IgD-negative memory B cell (primary cell): ENCODE data around the gene SHISAL1. TPM values are rescaled to one million over a fixed set of nuclear protein-coding genes. Genes with fewer than 3 reads are reported as not detected.

Experiments used
- H3K27ac Mint-ChIP-seq, 3 donors: one replicate each; pipeline ENCODE4 v1.8.0; 2020 to 2022; ENCODE audit warnings: mild to moderate bottlenecking in 3 of 3, mixed read lengths in 3 of 3, moderate library complexity in 1 of 3
- H3K27me3 Mint-ChIP-seq: one replicate; pipeline ENCODE4 v1.8.0; 2021; ENCODE audit warnings: mixed read lengths
- H3K36me3 Mint-ChIP-seq: one replicate; pipeline ENCODE4 v1.8.0; 2020; ENCODE audit warnings: mild to moderate bottlenecking, mixed read lengths
- H3K4me1 Mint-ChIP-seq, 3 donors: one replicate each; pipeline ENCODE4 v1.8.0; 2020 to 2022; ENCODE audit warnings: mixed read lengths in 3 of 3, mild to moderate bottlenecking in 1 of 3
- H3K4me3 Mint-ChIP-seq, 4 donors: one replicate each; pipeline ENCODE4 v1.8.0; 2020 to 2022; ENCODE audit warnings: mild to moderate bottlenecking in 4 of 4, mixed read lengths in 4 of 4, moderate library complexity in 3 of 4
- H3K9me3 Mint-ChIP-seq, 3 donors: one replicate each; pipeline ENCODE4 v1.8.0; 2020 to 2021; ENCODE audit warnings: mixed read lengths in 3 of 3, mild to moderate bottlenecking in 1 of 3
- polyA plus RNA-seq: library from polyadenylated mRNA; unstranded; fragments of 300-500 nt; fragmentation: Illumina TruSeq; gene quantifications from one replicate; pipeline ENCODE4 v1.2.3, GENCODE V29; 2021

Gene SHISAL1
- polyA plus RNA-seq, 1 donor from 2014 or later = not detected

DNA sequence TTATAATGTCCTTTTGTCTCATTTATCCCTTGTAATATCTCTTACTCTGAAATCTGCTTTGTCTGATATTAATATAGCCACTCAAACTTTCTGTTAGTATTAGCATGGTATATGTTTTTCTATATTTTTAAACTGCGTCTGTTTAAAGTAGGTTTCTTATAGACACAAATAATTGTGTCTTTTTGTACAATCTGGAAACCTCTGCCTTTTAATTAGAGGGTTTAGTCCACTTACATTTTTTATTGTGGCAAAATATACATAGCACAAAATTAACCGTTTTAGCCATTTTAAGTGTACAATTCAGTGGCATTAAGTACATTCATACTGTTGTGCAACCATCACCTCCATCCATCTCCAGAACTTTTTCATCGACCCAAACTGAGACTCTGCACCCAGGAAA, 103.4 kb downstream of the SHISAL1 start:
- H3K27me3 Mint-ChIP-seq = no peaks in the 10 kb centered on the region
- H3K4me3 Mint-ChIP-seq = no peak overlapping the region
- peaks cover 26 to 30% (median 27%) of the 10 kb centered on the region in 3 donors for H3K4me1 Mint-ChIP-seq
- peaks cover 2% of the 10 kb centered on the region for H3K36me3 Mint-ChIP-seq
- H3K27ac Mint-ChIP-seq = peak overlapping the region in 1 of 3 donors; percentile 48
- H3K9me3 Mint-ChIP-seq = peaks cover 2 to 15% (median 4%) of the 10 kb centered on the region in 3 donors

DNA sequence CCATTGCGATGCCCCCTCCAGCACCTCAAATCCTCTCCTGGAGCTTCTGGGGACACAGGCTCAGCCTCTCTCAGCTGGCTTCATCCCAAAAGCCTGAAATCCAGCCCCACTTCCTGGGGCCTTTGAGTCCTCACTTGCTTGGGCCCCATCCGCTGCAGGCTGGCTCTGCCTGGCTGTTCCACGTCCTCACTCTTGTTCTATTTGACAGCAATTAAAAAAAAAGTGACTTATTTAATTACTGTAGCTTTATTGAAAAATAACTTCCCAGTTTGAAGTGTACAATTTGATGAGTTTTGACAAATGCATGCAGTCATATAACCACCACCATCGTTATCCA, 104.8 kb downstream of the SHISAL1 start:
- Mint-ChIP-seq H3K36me3 (peaks cover 5% of the 10 kb centered on the region), H3K9me3 (peaks cover 2 to 15% (median 4%) of the 10 kb centered on the region in 3 donors), H3K27me3 (no peaks in the 10 kb centered on the region), H3K27ac (peak overlapping the region in 2 of 3 donors; percentile 14 to 15), H3K4me1 (peaks cover 30 to 33% (median 32%) of the 10 kb centered on the region in 3 donors), H3K4me3 (no peak overlapping the region)

DNA sequence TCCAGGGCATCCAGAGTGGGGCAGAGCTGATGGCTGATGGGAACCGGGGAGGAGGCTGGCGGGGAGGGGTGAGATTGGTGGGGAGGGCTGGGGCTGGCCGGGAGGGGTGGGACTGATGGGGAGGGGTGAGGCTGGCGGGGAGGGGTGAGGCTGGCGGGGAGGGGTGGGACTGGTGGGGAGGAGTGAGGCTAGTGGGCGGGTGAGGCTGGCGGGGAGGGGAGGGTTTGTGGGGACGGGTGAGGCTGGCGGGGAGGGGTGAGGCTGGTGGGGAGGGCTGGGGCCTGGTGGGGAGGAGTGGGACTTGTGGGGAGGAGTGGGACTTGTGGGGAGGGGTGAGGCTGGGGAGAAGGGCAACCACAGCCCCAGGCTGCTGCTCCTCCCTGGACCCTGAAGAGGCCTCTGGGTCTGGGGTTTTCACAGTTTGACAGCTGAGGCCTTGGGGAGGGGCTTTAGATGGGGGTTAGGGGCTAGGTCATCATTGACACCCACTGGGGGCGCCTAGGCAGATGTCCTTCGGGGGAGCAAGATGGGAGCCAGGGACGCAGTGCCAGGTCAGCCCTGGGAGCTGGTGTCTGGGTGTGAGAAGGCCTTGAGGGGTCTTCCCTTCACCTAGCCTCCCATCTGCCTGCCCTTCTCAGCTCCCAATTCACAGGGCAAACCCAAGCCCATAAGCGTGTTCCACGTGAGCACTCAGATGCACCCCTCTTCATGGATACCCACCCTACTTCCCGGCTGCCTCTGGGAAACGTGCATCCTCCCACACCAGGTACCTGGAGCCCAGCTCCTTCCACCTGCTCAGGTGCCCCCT, 105.4 kb downstream of the SHISAL1 start:
- Mint-ChIP-seq H3K36me3 (peaks cover 7% of the 10 kb centered on the region), H3K4me3 (peak overlapping the region in 1 of 4 donors; percentile 66), H3K27me3 (no peaks in the 10 kb centered on the region), H3K27ac (peak overlapping the region in 1 of 3 donors; percentile 14), H3K9me3 (peaks cover 2 to 15% (median 4%) of the 10 kb centered on the region in 3 donors), H3K4me1 (peaks cover 30 to 37% (median 33%) of the 10 kb centered on the region in 3 donors)

DNA sequence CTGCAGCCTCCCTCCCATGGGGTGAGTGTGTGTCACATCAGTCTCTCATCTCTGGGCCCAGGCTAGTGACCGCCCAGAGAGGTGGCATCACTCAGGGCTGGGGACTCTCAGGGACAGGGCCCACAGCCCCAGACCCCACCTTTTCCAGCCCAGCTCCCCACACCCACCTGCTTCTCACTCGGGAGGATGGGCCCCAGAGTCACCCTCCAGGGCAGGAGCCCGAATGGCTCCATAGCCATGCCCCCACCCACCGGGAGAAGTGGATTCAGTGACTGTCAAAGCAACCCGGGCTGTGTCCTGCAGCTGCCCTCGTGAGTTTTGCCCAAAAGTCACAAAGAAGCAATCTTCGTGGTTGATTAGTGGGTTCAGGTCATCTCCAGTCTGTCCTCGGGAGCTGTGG, 106.1 kb downstream of the SHISAL1 start:
- H3K27ac Mint-ChIP-seq = peak overlapping the region in 1 of 3 donors; percentile 53
- no peaks in the 10 kb centered on the region for H3K27me3 Mint-ChIP-seq
- H3K36me3 Mint-ChIP-seq = peaks cover 7% of the 10 kb centered on the region
- H3K4me3 Mint-ChIP-seq = peak overlapping the region in 1 of 4 donors; percentile 66
- H3K9me3 Mint-ChIP-seq = peaks cover 2 to 15% (median 4%) of the 10 kb centered on the region in 3 donors
- H3K4me1 Mint-ChIP-seq = peaks cover 29 to 37% (median 32%) of the 10 kb centered on the region in 3 donors

DNA sequence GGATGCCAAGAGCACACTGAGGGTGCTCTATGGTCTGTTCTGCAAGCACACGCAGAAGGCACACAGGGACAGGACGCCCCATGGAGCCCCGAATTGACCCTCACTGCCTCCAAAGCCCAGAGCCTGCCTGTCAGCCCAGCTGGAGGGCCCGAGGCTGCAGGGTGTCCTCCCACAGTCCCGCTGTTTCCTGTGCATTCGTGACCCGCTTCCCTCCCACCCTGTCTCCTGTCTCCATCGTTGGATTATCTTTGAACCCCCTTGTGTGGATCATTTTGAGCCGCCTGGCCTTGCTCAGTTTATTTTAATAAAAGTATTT, 106.5 kb downstream of the SHISAL1 start:
- Mint-ChIP-seq H3K4me3 (no peak overlapping the region), H3K9me3 (peaks cover 2 to 15% (median 4%) of the 10 kb centered on the region in 3 donors), H3K4me1 (peaks cover 28 to 37% (median 32%) of the 10 kb centered on the region in 3 donors), H3K27me3 (no peaks in the 10 kb centered on the region), H3K36me3 (peaks cover 7% of the 10 kb centered on the region), H3K27ac (peak overlapping the region in 1 of 3 donors; percentile 53)

DNA sequence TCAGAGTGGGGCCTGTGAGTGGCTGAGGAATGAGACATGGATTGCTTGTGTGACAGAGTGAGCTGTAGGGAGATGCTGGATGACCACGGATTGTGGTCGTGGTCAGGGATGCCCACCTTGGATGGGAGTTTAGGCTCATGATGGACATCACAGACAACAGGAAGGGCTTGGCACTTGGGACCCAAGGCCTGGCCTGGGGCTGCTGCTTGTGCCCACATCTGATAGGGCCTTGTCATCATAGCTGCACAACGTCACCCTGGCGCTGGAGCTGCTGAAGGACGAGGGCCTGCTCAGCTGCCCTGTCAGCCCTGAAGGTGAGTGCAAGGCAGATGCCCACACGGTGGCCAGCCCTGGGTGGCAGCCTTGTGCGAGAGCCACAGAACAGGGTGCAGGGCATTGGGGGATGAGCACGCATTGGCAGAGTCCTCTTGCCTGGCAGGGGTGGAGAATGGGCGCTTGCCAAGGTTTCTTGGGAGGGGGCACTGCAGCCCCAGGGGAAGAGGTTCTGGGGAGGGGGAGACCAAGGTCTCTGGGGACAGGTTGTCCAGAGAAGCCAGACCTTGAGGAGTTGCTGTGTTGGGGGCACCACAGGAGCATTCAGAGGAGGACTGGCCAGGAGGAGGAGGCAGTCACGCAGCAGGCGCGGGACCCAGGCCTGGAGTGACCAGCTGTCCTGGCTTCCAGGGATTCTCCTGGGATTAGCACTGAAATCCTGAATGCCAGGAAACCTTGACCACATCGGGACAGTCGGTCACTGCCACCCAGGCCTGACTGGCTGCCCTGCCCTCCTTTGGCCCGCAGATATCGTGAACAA, 107.0 kb downstream of the SHISAL1 start:
- peak overlapping the region in 2 of 4 donors; percentile 75 to 86 for H3K4me3 Mint-ChIP-seq
- no peaks in the 10 kb centered on the region for H3K27me3 Mint-ChIP-seq
- H3K4me1 Mint-ChIP-seq = peaks cover 28 to 37% (median 32%) of the 10 kb centered on the region in 3 donors
- H3K27ac Mint-ChIP-seq = peak overlapping the region in 1 of 3 donors; percentile 73
- H3K36me3 Mint-ChIP-seq = peaks cover 7% of the 10 kb centered on the region
- H3K9me3 Mint-ChIP-seq = peaks cover 2 to 15% (median 4%) of the 10 kb centered on the region in 3 donors

DNA sequence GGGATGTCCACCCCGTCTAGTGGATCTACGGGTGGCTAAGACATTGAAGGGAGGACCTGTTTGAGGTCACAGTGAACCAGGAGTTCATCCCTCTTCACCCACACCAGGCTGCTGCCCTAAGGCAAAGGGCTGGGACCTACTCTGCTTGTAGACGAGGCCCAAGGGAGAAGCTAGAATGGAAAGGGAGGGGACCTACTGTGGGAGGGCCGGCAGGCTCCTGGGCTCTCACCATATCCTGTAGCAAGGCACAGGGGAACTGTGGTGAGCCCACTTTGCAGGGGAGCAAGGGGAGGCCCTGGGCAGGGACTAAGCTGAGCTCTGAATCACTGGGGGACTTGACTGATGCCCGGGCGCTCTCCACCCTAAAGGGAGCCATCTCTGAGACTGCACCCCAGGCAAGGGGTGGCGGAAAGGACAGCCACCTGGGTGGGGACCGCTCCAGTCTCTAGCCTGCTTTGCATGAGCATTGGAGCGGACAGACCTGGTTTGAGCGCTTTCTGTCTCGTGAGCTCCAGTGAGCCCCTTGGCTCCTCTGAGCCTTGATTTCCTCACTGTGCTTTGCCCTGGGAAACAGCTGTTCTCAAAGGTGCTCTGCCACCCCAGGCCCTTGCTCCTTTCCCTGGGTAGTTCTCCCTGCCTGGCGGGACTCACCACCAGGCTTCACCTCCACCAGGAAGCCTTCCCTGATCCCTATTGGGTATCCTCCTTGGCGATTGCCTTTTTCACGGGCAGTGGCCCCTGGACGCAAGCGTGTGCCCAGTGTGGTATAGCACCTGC, 107.8 kb downstream of the SHISAL1 start:
- H3K4me1 Mint-ChIP-seq = peaks cover 28 to 37% (median 32%) of the 10 kb centered on the region in 3 donors
- H3K9me3 Mint-ChIP-seq = peaks cover 2 to 11% (median 2%) of the 10 kb centered on the region in 3 donors
- H3K36me3 Mint-ChIP-seq = peaks cover 7% of the 10 kb centered on the region
- H3K27me3 Mint-ChIP-seq = no peaks in the 10 kb centered on the region
- H3K27ac Mint-ChIP-seq = peak overlapping the region; percentile 9 to 73 (median 46)
- H3K4me3 Mint-ChIP-seq = peak overlapping the region in 3 of 4 donors; percentile 44 to 86 (median 75)

DNA sequence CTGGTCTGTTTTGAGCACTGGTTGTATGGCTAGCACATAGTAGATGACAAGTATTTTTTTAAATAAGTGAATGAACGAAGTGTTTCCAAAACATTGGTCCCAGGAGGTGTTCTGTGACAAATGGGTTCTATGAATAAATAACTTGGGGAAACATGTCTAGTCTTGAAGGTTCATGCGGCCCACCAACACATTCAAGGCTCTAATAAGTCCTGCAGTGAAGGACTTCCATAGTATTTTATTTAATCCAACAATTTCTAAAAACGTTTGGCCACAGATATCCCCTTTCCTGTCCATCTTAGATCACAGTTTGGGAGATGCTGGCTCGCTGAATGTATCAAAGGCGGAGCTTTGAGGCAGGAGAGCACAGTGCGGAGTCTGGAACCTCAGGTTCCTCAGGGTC, 109.5 kb downstream of the SHISAL1 start:
- peaks cover 13% of the 10 kb centered on the region for H3K36me3 Mint-ChIP-seq
- H3K4me1 Mint-ChIP-seq = peaks cover 20 to 23% (median 21%) of the 10 kb centered on the region in 3 donors
- H3K27ac Mint-ChIP-seq = peak overlapping the region in 1 of 3 donors; percentile 50
- H3K4me3 Mint-ChIP-seq = no peak overlapping the region
- H3K9me3 Mint-ChIP-seq = no peaks in the 10 kb centered on the region
- no peaks in the 10 kb centered on the region for H3K27me3 Mint-ChIP-seq

DNA sequence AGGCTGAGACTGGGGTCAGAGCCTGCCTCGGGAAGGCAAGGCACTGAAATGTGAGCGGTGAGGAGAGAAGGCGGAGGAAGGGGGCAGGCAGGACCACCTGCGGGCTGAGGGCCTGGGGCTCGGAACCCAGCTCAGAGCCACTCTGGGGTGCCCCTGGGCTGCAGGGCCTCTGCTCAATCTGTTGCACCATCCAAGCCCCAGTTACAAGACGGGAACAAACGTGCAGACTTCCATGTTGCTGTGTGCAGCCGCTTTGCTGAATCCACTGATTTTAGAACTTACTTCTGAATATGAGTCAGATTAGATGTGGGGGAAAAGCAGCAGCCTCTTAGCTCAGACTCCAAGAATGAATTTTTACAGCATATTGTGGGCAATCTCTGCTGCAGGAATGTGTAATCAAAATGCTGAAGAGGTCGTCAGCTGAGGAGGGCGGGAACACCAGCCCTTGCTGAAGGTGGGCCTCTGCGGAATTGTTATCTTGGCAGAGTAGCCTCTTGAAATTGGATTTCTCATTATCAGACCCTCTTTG, 110.4 kb downstream of the SHISAL1 start:
- no peaks in the 10 kb centered on the region for H3K27me3 Mint-ChIP-seq
- no peak overlapping the region for H3K4me3 Mint-ChIP-seq
- H3K4me1 Mint-ChIP-seq = peaks cover 14 to 22% (median 19%) of the 10 kb centered on the region in 3 donors
- peak overlapping the region in 2 of 3 donors; percentile 39 to 82 for H3K27ac Mint-ChIP-seq
- H3K9me3 Mint-ChIP-seq = no peaks in the 10 kb centered on the region
- H3K36me3 Mint-ChIP-seq = peaks cover 17% of the 10 kb centered on the region

DNA sequence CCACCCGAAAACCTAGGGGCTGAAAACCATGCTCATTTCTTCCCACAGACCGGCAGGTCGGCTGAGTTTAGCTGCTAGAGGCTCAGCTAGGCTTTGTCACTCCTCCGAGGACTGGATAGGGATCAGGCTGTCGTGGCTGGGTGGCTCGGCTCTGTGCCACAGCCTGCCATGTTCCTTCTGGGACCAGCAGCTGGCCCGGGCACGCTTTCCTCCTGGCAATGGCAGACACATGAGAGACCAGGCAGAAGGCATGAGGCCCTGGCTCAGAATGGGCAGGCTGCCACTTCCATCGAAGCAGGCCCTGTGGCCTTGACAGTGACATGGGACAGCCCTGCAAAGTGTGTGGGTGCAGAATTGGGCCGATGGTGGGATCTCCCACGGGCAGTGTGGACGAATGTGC, 111.1 kb downstream of the SHISAL1 start:
- Mint-ChIP-seq H3K36me3 (peaks cover 17% of the 10 kb centered on the region), H3K9me3 (no peaks in the 10 kb centered on the region), H3K4me1 (peaks cover 14 to 22% (median 17%) of the 10 kb centered on the region in 3 donors), H3K4me3 (no peak overlapping the region), H3K27me3 (no peaks in the 10 kb centered on the region), H3K27ac (peak overlapping the region in 1 of 3 donors; percentile 82)

DNA sequence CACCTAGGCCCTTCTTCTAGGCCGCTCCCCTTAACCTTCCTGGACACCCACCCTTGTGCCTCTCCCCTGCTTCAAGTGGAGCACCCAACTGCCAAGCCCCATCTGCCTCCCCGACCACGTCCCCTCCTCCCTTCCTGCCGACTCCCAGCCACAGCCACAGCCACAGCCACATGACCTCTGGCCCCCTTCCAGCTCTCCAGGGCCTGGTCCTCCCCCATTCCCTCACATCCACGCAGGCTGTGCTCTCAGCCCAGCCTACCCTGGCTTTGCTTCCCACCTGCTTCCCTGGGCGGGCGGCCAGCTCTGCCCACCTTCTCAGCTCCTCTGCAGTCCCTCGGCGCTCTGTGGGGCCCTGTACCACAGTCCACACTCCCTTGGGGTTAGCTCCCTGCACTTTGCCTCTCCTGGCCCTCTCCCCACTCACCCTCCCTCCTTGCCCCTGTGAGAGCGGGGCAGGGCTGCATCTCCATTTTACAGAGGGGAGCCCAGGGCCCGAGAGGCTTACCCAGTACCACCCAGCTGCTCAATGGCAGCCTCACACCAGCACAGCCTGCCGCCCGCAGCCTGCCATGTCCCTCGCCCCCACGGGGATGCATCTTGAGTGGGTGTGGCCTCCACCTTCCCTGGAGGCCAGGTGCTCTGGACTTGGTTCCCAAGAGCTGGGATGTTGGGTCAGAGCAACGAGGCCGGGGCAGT, 111.7 kb downstream of the SHISAL1 start:
- H3K27me3 Mint-ChIP-seq = no peaks in the 10 kb centered on the region
- no peaks in the 10 kb centered on the region for H3K9me3 Mint-ChIP-seq
- H3K27ac Mint-ChIP-seq = peak overlapping the region in 1 of 3 donors; percentile 28
- H3K4me1 Mint-ChIP-seq = peaks cover 14 to 22% (median 17%) of the 10 kb centered on the region in 3 donors
- no peak overlapping the region for H3K4me3 Mint-ChIP-seq
- H3K36me3 Mint-ChIP-seq = peaks cover 17% of the 10 kb centered on the region

DNA sequence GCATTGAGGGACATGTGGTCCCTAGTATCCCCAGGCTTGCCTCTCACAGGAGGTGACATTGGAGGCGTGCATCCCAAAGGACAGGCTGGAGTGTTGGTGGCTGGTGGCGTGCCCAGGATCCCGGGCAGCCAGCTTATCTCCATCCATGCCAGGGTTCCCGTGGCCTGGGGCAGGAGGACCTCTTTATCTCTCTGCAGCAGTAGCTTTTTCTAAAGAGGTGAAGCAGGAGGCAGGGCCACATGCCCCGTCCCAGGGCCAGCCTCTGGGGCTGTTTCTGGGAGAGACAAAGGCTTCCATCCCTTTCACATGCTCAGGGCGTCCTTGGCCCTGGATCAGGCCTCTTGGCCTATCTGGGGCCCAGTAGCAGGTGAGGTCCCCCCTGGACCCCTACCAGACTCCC, 112.3 kb downstream of the SHISAL1 start:
- peaks cover 17% of the 10 kb centered on the region for H3K36me3 Mint-ChIP-seq
- H3K4me1 Mint-ChIP-seq = peaks cover 14 to 22% (median 17%) of the 10 kb centered on the region in 3 donors
- no peaks in the 10 kb centered on the region for H3K9me3 Mint-ChIP-seq
- no peak overlapping the region for H3K4me3 Mint-ChIP-seq
- H3K27me3 Mint-ChIP-seq = no peaks in the 10 kb centered on the region
- peak overlapping the region in 1 of 3 donors; percentile 28 for H3K27ac Mint-ChIP-seq

DNA sequence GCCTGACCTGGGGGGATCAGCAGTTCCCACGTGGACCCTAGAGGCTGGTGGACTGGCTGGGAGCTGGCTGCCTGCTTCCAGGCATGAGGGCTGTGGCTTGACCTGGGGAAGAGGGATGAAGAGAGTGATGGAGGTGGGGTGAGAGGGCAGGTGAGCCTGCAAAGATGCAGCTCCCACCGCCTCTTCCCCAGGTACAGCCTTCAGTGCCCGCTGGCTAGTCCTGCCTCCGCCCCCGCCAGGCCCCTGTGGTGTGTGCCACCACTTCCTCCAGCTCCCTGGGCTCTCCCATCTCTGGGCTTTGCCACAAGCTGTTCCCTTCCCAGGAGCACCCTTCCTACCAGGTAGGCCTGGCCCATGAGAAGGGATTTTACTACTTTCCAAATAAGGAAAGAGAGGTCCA, 112.9 kb downstream of the SHISAL1 start:
- Mint-ChIP-seq H3K36me3 (peaks cover 17% of the 10 kb centered on the region), H3K27ac (peak overlapping the region in 2 of 3 donors; percentile 28 to 59), H3K4me1 (peaks cover 8 to 17% (median 13%) of the 10 kb centered on the region in 3 donors), H3K9me3 (no peaks in the 10 kb centered on the region), H3K4me3 (no peak overlapping the region), H3K27me3 (no peaks in the 10 kb centered on the region)

DNA sequence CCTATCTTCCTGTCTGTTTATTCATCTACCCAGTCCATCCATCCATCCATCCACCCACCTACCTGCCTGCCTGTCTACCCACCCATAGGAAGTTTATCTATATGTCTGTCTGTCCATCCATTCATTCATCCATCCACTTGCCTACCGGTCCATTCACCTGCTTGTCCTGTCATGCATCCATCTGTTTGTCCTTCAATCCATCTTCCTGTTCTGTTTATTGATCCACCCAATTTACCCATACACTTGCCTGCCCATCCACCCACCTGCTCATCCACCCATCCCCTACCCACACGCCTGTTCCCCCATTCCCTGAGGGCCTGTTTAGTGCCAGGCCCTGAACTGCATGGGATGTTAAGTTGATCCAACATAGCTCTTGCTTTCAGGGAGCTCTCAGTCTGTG, 113.6 kb downstream of the SHISAL1 start:
- H3K27me3 Mint-ChIP-seq = no peaks in the 10 kb centered on the region
- no peak overlapping the region for H3K4me3 Mint-ChIP-seq
- H3K27ac Mint-ChIP-seq = no peak overlapping the region
- H3K36me3 Mint-ChIP-seq = peaks cover 18% of the 10 kb centered on the region
- peaks cover 4 to 13% (median 6%) of the 10 kb centered on the region in 3 donors for H3K4me1 Mint-ChIP-seq
- H3K9me3 Mint-ChIP-seq = no peaks in the 10 kb centered on the region
